IPS DF 19.7 (cell line): ENCODE data around the gene HSD17B7.
"Not testable (repeated sequence)": the region's sequence is repeated elsewhere in the genome, so short reads cannot be mapped to it uniquely, and the experiment has no call there.

Experiments used
- DNase-seq: peaks from one replicate; pipeline ENCODE4 v3.0.0-alpha.2; 2013; ENCODE audit warnings: low read depth, low spot score

HSD17B7 gene

GRCh38 chr1:162790303-162790984, at the start of gene HSD17B7:
Gene HSD17B7 (plus strand): TSS chr1:162790702. CDS start chr1:162790801, 99 bp downstream.
- peak; percentile 47 for DNase-seq

DNA sequence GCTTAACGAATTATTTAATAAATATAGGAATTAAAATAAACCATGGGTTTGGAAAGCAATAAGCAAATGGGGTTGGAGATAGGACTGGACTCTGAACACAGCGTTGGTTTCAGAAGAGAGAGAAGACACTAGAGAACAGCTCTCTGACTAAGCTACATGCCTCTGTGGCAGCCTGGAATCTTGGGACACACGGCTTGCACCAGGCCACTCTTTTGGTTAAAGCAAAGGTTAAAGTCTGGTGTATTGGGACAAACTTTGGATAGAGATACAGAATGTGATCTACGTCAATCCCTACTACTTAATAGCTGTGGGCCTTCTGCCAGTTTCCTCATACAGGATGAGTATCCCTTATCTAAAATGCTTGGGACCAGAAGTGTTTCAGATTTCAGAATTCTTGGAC, 49.7 kb upstream of the HSD17B7 start:
- DNase-seq, result no peak

DNA sequence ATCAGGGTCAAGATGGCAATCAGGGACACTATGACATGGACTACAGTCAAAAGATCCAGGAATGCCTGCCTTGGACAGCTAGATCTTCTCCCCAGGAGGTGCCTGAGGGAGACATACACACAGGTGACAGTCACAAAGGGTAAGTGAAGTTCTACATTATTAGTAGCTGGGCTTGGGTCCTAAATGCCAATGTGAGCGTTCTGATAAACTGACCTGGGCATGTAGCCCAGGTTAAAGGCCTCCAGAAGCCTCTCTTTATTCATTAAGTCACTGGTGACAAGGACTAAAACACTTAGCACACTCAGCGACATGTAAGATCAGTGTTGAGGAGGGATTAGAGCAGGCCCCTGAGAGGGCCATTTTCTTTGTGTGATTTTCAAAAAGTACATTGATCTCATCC, 48.9 kb upstream of the HSD17B7 start:
- no peak for DNase-seq

GRCh38 chr1:162746264-162746942, 44.1 kb upstream of the HSD17B7 start:
- not testable (repeated sequence) for DNase-seq

DNA sequence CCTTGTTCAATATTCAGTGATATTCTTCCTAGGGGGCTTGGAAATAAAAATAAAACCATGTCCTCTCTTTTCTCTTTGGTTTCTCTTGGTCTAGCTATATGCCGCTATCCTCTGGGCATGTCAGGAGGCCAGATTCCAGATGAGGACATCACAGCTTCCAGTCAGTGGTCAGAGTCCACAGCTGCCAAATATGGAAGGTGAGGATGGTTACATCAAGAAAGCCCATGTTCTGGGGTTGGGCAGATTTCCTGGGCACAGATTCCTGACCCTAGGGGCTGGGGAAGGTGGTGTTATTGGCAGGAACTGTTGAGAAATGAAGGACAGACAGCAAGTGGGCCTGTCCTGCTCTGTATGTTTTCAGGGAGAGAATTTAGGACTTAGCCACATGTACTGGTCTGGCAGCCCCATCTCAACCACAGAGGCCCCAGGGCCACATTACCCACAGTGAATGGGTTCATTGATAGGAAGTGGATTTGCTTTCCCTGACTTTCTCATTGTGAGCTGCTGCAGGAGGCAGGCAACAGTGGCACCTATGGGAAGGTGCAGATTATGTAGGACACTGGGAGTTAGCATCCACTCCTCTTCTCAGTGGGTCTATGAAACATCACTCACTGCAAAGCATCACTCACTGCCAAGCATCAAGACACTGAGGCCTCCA, 37.4 kb upstream of the HSD17B7 start:
- DNase-seq, result no peak

DNA sequence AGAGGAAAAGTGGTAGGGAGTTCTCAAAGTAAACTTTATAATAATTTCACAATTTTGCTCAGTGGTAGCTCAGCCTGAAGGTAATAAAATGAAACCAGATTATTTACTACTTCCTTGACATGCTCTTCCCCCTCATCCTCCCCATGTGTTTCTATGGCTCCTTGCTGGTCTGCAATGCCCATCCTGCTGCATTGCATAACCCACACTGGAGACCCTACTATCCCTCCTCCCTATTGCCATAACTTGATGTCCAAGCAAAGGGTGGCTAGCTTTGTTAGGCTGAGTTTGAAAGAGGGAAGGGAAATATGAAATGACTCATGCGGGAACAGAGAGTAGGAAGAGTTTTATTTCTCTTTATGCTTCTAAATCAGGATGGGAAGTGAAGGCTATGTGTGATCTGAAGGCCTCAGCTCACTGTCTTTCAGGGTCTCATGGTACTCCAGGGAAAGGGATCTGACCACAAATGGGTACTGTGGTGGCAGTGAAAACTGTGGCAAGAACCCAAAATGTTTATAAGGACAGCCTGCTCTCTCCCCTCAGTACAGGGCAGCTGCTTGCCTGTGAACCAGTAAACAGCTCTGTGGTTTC, 36.4 kb upstream of the HSD17B7 start:
- no peak for DNase-seq

DNA sequence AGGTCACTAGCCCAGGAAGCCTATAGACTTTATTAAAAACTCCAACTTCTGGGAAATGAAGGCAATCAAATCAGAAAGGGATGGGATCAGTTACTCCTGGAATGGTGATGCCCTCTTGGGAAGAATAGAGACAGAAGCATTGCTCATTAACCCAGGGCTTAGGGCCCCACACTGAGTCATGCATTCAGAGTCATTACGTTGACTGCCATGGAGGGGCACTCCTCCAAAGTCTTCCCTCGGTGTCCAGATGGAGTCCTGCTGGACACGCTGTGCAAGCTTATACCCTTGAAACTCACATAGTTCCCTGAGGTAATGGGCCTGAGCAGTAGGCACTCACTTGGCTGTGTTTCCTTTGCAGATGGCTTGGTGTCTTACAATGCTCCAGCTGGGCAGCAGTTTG, 35.2 kb upstream of the HSD17B7 start:
- DNase-seq, result no peak

GRCh38 chr1:162756523-162756922, 34.0 kb upstream of the HSD17B7 start:
- DNase-seq, result no peak

DNA sequence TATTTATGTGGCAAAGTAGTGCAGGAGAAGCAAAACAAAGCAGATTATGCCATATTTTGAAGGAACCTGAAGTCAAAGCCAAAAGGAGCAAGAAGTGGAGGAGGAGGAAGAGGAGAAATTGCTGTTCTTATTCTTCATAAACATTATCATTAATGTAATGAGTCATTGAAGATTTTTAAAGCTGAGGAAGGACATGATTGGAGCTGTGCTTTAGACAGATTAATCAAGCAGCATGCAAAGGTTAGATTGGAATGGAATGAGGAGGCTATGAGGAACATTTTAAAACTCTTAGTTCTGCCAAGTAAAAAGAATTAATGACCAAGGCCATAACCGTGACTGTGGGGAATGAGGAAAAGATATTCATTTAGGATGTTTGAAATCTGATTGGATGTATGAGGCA, 33.0 kb upstream of the HSD17B7 start:
- DNase-seq, result no peak

- no peak for DNase-seq
These were observed 24.7 kb upstream of the HSD17B7 start for GRCh38 chr1:162765788-162766187.

GRCh38 chr1:162772571-162773154, 17.8 kb upstream of the HSD17B7 start:
- no peak for DNase-seq

DNA sequence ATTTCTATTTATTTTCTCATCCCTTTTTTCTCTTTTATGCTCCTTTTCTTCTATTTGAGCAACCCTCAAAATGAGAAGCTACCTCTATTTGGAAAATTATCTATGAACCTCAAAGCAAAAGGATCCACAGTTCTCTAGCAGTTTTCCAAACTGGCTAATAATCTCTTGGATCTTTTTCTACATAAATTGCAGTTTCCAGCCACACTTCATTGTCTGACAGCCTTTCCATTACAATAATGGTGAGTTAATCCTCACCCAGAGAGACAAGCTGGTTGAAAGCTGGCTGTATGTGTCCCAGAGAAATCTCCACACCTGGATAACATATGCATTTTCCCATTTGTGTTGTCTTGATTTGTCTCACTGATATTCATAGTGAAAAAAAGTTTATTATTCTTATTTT, 16.5 kb upstream of the HSD17B7 start:
- no peak for DNase-seq

GRCh38 chr1:162779043-162779442, 11.5 kb upstream of the HSD17B7 start:
- no peak for DNase-seq

- DNase-seq, result no peak
These were observed 7.8 kb upstream of the HSD17B7 start for GRCh38 chr1:162782671-162783070.

- not testable (repeated sequence) for DNase-seq
These were observed 5.6 kb upstream of the HSD17B7 start for GRCh38 chr1:162784926-162785325.

DNA sequence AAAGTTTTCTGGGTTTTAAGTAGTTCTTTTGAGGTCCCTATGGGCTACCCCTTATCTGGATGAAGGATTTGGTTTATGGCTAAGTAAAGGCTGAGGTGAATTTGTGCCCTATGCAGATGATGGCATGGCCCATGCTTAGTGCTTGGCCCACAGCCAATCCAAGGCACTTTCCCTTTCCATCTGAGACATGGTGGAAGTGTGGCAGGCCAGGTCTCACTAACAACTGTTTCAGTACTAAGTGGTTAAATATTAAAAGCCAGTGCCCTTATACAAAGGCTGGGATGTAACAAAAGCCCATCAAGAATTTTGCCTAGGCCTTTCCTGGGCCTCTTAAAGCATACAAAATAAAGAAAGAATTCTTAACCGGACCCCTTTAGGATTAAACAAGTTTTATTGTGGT, 1.7 kb upstream of the HSD17B7 start:
- not testable (repeated sequence) for DNase-seq

DNA sequence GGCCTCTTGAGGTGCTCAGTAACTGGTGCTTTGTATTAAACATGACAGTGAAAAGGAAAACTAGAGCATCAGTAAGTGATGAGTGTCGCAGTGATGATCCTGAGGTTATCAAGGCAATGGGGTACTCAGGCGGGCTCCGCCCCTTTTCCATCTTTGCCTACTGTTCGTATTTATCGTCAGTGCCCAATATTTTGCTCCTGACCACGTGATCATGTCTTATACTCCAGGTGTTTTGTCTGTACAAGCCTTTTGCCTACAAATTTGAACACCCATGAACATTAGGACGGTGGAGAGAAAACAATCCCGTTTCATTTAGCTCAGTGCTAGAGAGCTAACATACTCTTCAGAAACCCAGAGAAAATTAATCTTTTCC, 469 bp downstream of the HSD17B7 start:
- DNase-seq, result not testable (repeated sequence)

DNA sequence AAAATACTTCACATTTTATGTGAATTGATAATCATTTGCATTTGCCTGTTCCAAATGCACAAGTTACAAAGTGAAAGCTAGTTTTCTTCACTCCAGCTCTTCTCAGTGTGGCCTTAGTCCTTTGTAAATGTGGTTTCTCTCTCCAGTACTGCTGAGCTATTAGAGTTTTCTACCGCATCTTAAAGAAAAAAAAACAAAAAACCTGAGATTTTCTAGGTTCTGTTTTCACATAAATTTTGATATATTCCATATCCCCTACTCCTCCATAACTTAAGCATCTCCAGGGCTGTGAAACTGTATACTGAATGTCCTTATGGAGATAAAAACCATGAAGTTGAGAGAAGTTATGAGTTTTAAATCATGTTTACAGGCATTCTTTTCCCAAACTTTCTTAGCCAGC, 3.8 kb downstream of the HSD17B7 start:
- DNase-seq, result not testable (repeated sequence)

DNA sequence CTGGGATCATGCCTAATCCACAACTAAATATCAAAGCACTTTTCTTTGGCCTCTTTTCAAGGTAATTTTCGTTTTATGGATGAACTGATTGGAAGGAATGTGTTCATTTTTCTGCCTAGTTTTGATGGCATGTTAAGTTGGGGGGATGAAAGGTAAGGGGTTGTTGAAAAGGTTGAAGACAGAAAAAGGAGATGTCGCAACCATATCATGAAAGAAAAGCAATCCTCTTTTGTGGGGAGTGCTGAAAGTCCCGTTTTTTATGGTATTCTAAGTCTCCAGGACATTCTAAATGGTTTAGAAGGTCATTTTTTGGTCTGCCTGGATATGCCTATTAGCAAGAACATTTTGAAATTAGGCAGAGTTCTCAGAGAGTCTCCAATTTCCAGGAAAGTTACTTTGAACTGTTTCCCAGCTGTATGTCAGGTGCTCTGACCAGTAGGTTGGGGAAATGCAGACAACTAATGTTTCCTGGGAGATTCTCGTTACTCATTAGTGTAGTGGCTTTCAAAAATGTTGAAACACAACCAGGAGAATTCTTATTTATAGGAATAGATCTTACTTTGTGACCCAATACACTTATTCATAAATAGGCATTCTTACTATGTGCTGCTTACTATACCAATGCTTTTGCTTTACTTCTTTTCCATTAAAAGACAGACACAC, 6.2 kb downstream of the HSD17B7 start:
- DNase-seq, result not testable (repeated sequence)

GRCh38 chr1:162799995-162800830, 9.7 kb downstream of the HSD17B7 start:
- DNase-seq, result not testable (repeated sequence)

DNA sequence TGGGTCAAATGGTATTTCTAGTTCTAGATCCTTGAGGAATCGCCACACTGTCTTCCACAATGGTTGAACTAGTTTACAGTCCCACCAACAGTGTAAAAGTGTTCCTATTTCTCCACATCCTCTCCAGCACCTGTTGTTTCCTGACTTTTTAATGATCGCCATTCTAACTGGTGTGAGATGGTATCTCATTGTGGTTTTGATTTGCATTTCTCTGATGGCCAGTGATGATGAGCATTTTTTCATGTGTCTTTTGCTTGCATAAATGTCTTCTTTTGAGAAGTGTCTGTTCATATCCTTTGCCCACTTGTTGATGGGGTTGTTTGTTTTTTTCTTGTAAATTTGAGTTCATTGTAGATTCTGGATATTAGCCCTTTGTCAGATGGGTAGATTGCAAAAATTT, 17.0 kb downstream of the HSD17B7 start:
- not testable (repeated sequence) for DNase-seq
